Measurements from ENCODE around the gene SETD1A.

Gene SETD1A

GRCh38 chr16:30956601-30957455 lies 726 bp upstream of the SETD1A start:
- DNase-seq: peak; percentile 88

- DNase-seq: peak; percentile 23
Observed at GRCh38 chr16:30958175-30959079, 873 bp downstream of the SETD1A start.

- no peak for DNase-seq
Observed at GRCh38 chr16:30961384-30961783, 3.8 kb downstream of the SETD1A start.

- no peak for DNase-seq
Observed at GRCh38 chr16:30963925-30964511, 6.5 kb downstream of the SETD1A start.

- no peak for DNase-seq
Observed at GRCh38 chr16:30964574-30965226, 7.1 kb downstream of the SETD1A start.

- DNase-seq: no peak
Observed at GRCh38 chr16:30965436-30965835, 7.9 kb downstream of the SETD1A start.

- DNase-seq: no peak
Observed at GRCh38 chr16:30966033-30966619, 8.6 kb downstream of the SETD1A start.

GRCh38 chr16:30967795-30968194 lies 10.2 kb downstream of the SETD1A start:
- DNase-seq: no peak

- DNase-seq: no peak
Observed at GRCh38 chr16:30969246-30969842, 11.8 kb downstream of the SETD1A start.

- DNase-seq: no peak
Observed at GRCh38 chr16:30971298-30971697, 13.7 kb downstream of the SETD1A start.

GRCh38 chr16:30972872-30973271 lies 15.3 kb downstream of the SETD1A start:
- no peak for DNase-seq

GRCh38 chr16:30974348-30974747 lies 16.8 kb downstream of the SETD1A start:
- no peak for DNase-seq

- DNase-seq: no peak
Observed at GRCh38 chr16:30976486-30976885, 18.9 kb downstream of the SETD1A start.

GRCh38 chr16:30977502-30977901 lies 19.9 kb downstream of the SETD1A start:
- DNase-seq: no peak

- no peak for DNase-seq
Observed at GRCh38 chr16:30979170-30980022, 21.8 kb downstream of the SETD1A start.

GRCh38 chr16:30980023-30980371 lies 22.4 kb downstream of the SETD1A start:
- DNase-seq: no peak

- no peak for DNase-seq
Observed at GRCh38 chr16:30980434-30980833, 22.9 kb downstream of the SETD1A start.

- no peak for DNase-seq
Observed at GRCh38 chr16:30980959-30981358, 23.4 kb downstream of the SETD1A start.

- no peak for DNase-seq
Observed at GRCh38 chr16:30982548-30983288, 25.2 kb downstream of the SETD1A start.

GRCh38 chr16:30983289-30983889 lies 25.8 kb downstream of the SETD1A start:
- no peak for DNase-seq

All from activated T-cell treated with anti-CD3 and anti-CD28 coated beads for 4 hours (primary cell).